ENCODE data around the gene UBXN10.

Gene UBXN10

DNA sequence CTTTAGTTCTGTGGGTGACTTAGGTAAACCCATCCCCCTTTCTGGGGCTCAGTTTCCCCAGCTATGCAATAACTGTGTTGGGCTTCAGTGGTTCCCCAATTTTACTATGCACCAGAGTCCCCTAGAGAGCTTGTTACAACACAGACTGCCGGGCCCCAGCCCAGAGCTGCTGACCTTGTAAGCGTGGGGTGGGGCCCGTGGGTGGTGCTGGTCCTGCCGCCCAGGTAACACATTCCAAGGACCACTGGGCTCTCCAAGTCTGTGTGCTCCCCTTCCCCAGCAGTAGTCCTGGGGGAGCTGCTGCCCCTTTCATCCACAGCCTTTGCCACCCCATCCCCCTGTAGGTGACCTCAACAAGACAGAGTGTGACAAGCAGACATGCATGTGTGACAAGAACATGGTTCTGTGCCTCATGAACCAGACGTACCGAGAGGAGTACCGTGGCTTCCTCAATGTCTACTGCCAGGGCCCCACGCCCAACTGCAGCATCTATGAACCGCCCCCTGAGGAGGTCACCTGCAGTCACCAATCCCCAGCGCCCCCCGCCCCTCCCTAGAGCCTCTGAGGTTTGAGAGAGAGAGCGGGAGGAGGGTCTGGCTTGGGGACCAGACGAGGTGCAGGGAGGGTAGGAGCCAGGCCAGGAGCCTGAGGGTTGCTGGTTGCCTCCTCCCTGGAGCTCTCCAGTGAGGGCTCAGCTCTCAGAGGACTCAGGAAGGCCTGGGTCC, 37.9 kb upstream of the UBXN10 start:
- no peak for DNase-seq (ENCODE audit: low spot score)

DNA sequence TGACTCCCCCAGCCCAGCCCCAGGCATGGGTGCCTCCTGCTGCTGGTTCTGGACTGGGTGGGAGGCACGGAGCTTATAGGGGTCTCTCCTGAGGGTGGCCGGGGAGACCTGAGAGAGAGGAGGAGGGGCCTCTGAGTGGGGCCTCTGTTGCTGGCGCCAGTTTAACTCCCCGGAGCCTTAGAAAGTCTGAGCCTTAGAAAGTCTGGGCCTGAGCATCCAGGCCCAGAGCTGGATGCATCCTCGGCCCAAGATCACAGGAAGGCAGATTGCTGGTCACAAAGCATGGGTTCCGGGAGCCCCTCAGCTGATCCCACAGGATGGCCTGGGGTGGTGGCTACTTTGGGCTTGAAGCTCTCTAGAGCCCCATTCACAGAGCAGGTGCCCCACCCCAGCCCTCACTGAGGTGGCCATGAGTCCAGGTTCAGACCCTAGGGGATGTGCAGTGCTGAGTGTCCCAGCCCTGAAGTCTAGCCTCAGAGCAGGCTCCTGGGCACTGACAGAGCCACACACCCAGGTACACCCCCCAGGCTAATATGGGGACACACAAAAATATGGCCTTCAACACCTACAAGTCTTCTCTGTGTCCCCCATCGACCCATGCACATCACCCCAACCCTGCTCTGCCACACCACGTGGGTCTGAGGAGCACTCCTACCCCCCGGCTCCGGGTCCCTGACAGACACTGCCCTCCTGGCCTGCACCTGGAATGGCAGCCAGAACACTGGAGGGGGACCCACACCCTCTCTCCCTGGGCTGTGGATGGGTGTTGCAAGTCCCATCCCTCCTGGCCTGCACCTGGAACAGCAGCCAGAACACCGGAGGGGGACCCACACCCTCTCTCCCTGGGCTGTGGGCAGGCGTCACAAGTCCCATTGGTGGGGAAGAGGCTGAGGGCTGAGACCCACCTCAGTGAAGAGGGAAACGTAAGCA, 37.1 kb upstream of the UBXN10 start:
- no peak for DNase-seq (ENCODE audit: low spot score)
- TF ChIP-seq, protein P1, sequence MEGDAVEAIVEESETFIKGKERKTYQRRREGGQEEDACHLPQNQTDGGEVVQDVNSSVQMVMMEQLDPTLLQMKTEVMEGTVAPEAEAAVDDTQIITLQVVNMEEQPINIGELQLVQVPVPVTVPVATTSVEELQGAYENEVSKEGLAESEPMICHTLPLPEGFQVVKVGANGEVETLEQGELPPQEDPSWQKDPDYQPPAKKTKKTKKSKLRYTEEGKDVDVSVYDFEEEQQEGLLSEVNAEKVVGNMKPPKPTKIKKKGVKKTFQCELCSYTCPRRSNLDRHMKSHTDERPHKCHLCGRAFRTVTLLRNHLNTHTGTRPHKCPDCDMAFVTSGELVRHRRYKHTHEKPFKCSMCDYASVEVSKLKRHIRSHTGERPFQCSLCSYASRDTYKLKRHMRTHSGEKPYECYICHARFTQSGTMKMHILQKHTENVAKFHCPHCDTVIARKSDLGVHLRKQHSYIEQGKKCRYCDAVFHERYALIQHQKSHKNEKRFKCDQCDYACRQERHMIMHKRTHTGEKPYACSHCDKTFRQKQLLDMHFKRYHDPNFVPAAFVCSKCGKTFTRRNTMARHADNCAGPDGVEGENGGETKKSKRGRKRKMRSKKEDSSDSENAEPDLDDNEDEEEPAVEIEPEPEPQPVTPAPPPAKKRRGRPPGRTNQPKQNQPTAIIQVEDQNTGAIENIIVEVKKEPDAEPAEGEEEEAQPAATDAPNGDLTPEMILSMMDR (IDR thresholded peaks at IDR 0.05; ENCODE audit: extremely low read depth, missing control alignments) = no peak

More for the DNA sequence above, 37.9 kb upstream of the UBXN10 start:
- TF ChIP-seq, protein P1 (IDR thresholded peaks at IDR 0.05; ENCODE audit: extremely low read depth, missing control alignments) = no peak

DNA sequence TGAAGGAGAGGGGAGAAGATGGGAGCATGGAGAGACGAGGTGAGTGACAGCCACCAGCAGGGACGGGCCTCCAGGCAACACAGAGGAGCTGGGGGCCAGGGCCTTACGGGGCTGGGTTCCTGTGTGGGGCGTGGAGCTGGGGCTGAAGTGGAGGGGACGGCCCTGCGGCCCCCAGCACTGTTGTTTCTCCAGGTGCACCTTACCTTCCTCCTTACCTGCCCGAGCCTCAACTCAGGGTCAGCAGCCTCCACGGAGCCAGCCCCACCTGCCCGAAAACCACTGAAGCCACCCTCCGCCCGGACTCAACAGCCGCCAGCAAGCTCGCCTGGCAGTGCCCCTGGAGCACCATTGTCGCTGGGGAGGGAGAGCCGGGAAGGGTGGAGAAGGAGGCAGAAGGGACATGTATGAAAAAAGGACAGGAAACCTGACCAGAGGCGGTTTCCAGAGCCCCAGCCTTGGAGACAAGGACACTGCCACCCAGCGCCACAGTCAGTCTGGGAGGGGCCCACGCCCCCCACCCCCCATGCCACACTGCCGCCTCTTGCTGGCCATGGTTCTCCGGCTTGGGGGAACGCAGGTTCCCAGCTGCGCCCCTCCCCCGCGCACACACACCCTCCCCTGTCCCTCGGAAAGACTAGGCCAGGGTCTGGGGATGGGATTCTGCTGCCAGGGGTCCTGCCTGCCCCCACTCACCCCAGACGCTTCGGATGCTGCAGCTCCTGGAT, 36.1 kb upstream of the UBXN10 start:
- no peak for DNase-seq (ENCODE audit: low spot score)
- TF ChIP-seq, protein P1 (IDR thresholded peaks at IDR 0.05; ENCODE audit: extremely low read depth, missing control alignments) = no peak

DNA sequence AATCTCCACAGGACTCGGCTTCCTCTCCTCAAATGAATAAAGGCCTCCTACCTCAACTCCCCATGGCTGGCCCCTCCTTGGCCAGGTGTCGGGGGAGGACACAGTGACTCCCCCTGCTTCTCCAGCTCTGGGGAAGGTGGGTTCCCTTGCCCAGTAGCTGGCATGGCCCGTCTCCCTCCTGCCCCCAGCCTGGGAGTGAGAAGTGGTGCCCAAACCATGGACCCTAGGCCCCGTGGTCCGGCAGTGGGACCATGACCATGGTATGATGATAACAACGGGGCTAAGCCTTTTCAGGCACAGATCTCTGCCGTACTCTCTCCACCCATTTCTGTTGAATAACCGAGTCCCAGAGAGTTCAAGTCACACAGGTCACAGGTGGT, 35.6 kb upstream of the UBXN10 start:
- no peak for DNase-seq (ENCODE audit: low spot score)
- TF ChIP-seq, protein P1 (IDR thresholded peaks at IDR 0.05; ENCODE audit: extremely low read depth, missing control alignments) = no peak

DNA sequence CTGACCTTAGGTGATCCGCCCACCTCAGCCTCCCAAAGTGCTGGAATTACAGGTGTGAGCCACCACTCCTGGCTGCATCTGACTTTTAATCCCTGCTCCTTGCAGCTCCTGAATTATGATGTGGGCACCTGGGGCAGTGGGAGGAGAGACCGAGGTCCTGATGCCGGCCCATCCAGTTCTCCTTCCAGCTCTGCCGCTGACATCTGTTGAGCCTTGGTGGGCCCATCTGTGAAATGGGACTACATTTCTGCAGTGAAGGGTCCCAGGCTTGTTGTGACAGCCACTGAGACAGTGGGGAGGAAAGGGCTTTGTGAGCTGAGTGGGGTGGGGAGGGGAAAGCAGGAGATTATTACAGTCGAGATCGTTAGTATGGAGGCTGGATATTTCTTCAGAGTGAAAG, 34.9 kb upstream of the UBXN10 start:
- TF ChIP-seq, protein P1 (IDR thresholded peaks at IDR 0.05; ENCODE audit: extremely low read depth, missing control alignments) = no peak
- no peak for DNase-seq (ENCODE audit: low spot score)

DNA sequence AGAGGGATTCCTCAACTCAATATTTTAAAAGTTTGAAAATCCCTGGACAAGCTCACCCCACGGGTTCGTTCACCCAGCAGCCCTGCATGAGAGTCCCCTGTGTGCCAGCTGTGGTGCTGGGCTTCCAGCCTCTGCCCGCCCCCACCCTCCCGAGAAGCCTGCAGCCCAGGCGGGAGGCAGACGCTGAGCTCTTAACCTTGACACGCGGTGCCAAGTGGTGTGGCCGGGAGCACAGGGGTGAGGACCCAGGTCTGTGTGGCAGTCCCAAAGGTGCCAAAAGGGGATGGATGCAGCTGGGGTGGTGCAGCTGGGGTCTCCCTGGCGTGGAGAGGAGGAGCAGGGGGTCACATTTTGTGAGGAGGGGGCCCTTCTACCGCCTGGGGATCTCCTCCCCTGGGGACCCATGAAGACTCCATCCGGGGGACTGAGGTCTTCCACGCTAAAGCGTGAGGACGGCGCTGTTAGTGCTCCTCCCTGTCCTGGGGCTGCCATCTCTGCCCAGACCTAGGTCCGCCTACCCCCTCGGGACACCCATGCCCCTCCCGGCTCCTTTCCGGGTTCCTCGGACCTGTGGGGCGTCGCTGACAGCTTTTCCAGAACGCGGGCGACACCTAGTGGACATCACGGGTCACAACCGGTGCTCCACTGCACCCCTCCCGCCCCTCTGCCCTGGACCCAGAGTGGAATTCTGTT, 33.8 kb upstream of the UBXN10 start:
- peak; percentile 89 for DNase-seq (ENCODE audit: low spot score)
- TF ChIP-seq, protein P1 (IDR thresholded peaks at IDR 0.05; ENCODE audit: extremely low read depth, missing control alignments) = peak; percentile 87

Measured in GM20000 (cell line).